Measurements from ENCODE around the gene ARHGEF28. TPM values are rescaled to one million over a fixed set of nuclear protein-coding genes. Genes with fewer than 3 reads are reported as not detected.
A peak's percentile ranks its signal among the peaks of the same experiment; 100 is the strongest.

The ARHGEF28 gene
- total RNA-seq, 1 donor from 2014 or later, result 6.1 TPM

- FAIRE-seq (no peak), DNase-seq (ENCODE audit: low spot score in 2 of 2) (no peak)
Measured at GRCh38 chr5:73946278-73946677, 320.3 kb downstream of the ARHGEF28 start.

GRCh38 chr5:73946919-73947602 lies 321.1 kb downstream of the ARHGEF28 start:
- DNase-seq (ENCODE audit: low spot score in 2 of 2) (no peak), FAIRE-seq (no peak)

- FAIRE-seq (no peak), DNase-seq (ENCODE audit: low spot score in 2 of 2) (no peak)
Measured at GRCh38 chr5:73947906-73948640, 322.1 kb downstream of the ARHGEF28 start.

- DNase-seq (ENCODE audit: low spot score in 2 of 2), result no peak
- FAIRE-seq, result no peak
Measured at GRCh38 chr5:73948720-73949119, 322.7 kb downstream of the ARHGEF28 start.

GRCh38 chr5:73950441-73950873 lies 324.5 kb downstream of the ARHGEF28 start:
- FAIRE-seq, result no peak
- no peak for DNase-seq (ENCODE audit: low spot score in 2 of 2)

GRCh38 chr5:73950912-73951430 lies 325.0 kb downstream of the ARHGEF28 start:
- DNase-seq (ENCODE audit: low spot score in 2 of 2), result no peak

GRCh38 chr5:73952872-73953271 lies 326.9 kb downstream of the ARHGEF28 start:
- no peak for FAIRE-seq
- DNase-seq (ENCODE audit: low spot score in 2 of 2), result no peak

More at GRCh38 chr5:73950912-73951430, 325.0 kb downstream of the ARHGEF28 start:
- no peak for FAIRE-seq

- no peak for DNase-seq (ENCODE audit: low spot score in 2 of 2)
- FAIRE-seq, result no peak
Measured at GRCh38 chr5:73954381-73954780, 328.4 kb downstream of the ARHGEF28 start.

GRCh38 chr5:73955271-73955846 lies 329.4 kb downstream of the ARHGEF28 start:
- FAIRE-seq (no peak), DNase-seq (ENCODE audit: low spot score in 2 of 2) (peak in 1 of 2 donors; percentile 10)

GRCh38 chr5:73957397-73958001 lies 331.5 kb downstream of the ARHGEF28 start:
- FAIRE-seq (no peak), DNase-seq (ENCODE audit: low spot score in 2 of 2) (no peak)

- no peak for DNase-seq (ENCODE audit: low spot score in 2 of 2)
- no peak for FAIRE-seq
Measured at GRCh38 chr5:73958037-73958436, 332.0 kb downstream of the ARHGEF28 start.

- FAIRE-seq, result no peak
- no peak for DNase-seq (ENCODE audit: low spot score in 2 of 2)
Measured at GRCh38 chr5:73960023-73960422, 334.0 kb downstream of the ARHGEF28 start.

- DNase-seq (ENCODE audit: low spot score in 2 of 2) (no peak), FAIRE-seq (no peak)
Measured at GRCh38 chr5:73960426-73960825, 334.4 kb downstream of the ARHGEF28 start.

- no peak for DNase-seq (ENCODE audit: low spot score in 2 of 2)
- no peak for FAIRE-seq
Measured at GRCh38 chr5:73962801-73963425, 336.9 kb downstream of the ARHGEF28 start.

GRCh38 chr5:73964352-73964865 lies 338.4 kb downstream of the ARHGEF28 start:
- DNase-seq (ENCODE audit: low spot score in 2 of 2) (no peak), FAIRE-seq (no peak)

- no peak for DNase-seq (ENCODE audit: low spot score in 2 of 2)
- FAIRE-seq, result no peak
Measured at GRCh38 chr5:73966451-73966850, 340.5 kb downstream of the ARHGEF28 start.

- DNase-seq (ENCODE audit: low spot score in 2 of 2), result no peak
- FAIRE-seq, result no peak
Measured at GRCh38 chr5:73967347-73967746, 341.4 kb downstream of the ARHGEF28 start.

GRCh38 chr5:73968246-73968645 lies 342.2 kb downstream of the ARHGEF28 start:
- FAIRE-seq (no peak), DNase-seq (ENCODE audit: low spot score in 2 of 2) (no peak)

- no peak for DNase-seq (ENCODE audit: low spot score in 2 of 2)
- FAIRE-seq, result no peak
Measured at GRCh38 chr5:73968729-73969128, 342.7 kb downstream of the ARHGEF28 start.

Measured in frontal cortex (tissue), 4 donors.